LNCaP clone FGC (cell line): Measurements from ENCODE around the gene CCR4.
"Not testable (repeated sequence)": the region's sequence is repeated elsewhere in the genome, so short reads cannot be mapped to it uniquely, and the experiment has no call there.

ENCODE experiments used
- DNase-seq: peaks from one replicate; pipeline ENCODE4 v3.0.0-alpha.2; 2011; ENCODE audit warnings: low read depth
- H3K4me3 ChIP-seq: 2 replicates; pipeline ENCODE4 v1.5.1; 2011; ENCODE audit warnings: mild to moderate bottlenecking, low read depth, low read length, control low read depth
- TF ChIP-seq, protein P1 (sequence below): IDR thresholded peaks from 2 replicates; pipeline ENCODE4 v1.5.1; 2012; ENCODE audit warnings: mild to moderate bottlenecking; ENCODE audit not compliant: control insufficient read depth, insufficient read depth; ENCODE audit errors: extremely low read depth

Gene CCR4

DNA sequence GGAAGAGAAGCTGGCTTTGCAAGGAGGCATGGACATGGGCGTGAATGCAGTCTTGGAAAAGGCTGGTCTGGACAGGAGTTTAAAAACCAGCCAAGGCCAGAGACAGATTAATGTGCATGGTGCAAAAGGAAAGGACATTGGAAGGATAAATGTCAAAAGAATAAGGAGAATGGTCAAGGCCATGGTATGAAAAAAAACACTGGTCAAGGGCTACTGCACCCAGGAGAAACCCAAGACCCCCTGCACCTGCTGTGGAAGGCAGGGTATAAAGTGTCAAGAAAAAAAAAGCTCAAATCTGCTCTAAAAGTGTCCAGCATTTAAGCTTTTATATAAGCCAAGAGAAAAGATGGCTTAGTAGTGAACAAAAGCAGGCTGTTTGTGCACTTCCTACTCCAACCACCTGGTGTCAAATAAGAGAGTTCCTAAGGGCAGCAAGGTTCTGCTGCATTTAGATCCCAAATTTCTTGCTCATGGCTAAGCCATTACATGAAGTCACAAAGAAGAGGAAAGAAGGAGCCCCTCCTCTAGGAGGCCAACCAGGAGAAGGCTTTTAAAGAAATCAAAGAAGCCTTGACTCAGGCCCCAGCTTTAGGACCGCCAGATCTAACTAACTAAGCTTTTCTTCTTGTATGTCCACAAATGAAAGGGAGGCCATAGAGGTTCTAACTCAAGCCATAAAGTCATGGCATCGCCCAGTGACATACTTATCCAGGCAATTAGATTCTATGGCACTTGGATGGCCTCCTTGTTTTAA, 16.9 kb downstream of the CCR4 start:
- DNase-seq: no peak
- TF ChIP-seq, protein P1, sequence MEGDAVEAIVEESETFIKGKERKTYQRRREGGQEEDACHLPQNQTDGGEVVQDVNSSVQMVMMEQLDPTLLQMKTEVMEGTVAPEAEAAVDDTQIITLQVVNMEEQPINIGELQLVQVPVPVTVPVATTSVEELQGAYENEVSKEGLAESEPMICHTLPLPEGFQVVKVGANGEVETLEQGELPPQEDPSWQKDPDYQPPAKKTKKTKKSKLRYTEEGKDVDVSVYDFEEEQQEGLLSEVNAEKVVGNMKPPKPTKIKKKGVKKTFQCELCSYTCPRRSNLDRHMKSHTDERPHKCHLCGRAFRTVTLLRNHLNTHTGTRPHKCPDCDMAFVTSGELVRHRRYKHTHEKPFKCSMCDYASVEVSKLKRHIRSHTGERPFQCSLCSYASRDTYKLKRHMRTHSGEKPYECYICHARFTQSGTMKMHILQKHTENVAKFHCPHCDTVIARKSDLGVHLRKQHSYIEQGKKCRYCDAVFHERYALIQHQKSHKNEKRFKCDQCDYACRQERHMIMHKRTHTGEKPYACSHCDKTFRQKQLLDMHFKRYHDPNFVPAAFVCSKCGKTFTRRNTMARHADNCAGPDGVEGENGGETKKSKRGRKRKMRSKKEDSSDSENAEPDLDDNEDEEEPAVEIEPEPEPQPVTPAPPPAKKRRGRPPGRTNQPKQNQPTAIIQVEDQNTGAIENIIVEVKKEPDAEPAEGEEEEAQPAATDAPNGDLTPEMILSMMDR: no peak
- H3K4me3 ChIP-seq: no peak overlapping the region

DNA sequence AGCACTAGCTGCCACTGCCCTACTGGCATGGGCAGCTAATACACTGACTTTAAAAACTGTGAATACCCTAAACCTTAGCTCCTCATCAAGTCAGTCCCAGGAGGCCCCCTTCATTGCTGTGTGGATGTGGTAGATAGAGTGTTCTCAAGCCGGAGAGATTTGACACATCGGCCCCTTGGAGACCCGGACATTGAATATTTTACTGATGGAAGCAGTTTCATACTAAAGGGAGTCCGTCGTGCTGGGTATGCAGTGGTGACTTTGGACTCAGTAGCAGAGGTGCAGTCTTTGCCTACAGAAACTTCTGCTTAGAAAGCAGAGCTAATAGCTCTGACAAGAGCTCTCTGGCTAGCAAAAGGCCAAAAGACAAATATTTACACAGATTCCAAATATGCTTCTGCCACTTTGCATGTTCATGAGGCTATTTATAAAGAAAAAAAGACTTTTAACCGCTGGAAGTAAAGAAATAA, 17.5 kb downstream of the CCR4 start:
- no peak overlapping the region for H3K4me3 ChIP-seq
- no peak for DNase-seq
- TF ChIP-seq, protein P1: no peak

DNA sequence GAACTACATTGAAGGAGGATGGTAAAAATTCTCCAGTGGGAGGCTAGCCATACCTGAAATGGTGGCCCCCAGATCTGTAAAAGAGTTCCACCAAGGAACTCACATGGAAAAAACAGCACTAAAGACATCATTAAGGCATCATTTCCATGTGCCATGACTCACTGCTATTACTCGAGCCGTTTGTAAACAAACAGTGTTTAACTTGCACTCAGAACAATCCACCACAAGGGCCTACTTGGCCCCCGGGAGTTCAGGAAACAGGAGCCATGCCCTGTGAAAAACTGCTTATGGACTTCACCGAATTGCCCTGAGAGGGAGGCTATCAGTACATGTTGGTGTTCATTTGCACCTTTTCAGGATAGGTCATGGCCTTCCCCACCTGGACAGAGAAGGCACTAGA, 18.2 kb downstream of the CCR4 start:
- DNase-seq: no peak
- TF ChIP-seq, protein P1: no peak
- no peak overlapping the region for H3K4me3 ChIP-seq

DNA sequence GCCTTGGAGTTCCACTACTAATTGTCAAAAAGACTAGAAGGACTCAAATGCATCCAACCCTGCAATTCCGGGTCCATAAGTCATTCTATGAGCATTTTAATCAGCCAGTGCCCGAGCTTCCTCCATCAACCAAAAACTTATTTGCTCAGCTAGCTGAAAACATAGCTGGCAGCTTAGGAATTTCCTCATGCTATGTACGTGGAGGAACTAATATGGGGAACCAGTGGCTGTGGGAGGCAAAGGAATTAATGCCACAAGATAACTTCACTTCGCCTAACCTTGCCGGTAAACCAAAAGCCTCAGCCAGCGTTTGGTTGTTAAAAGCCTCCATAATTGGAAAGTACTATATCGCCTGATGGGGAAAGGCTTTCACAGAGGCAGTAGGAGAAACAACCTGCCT, 19.8 kb downstream of the CCR4 start:
- not testable (repeated sequence) for H3K4me3 ChIP-seq, DNase-seq

DNA sequence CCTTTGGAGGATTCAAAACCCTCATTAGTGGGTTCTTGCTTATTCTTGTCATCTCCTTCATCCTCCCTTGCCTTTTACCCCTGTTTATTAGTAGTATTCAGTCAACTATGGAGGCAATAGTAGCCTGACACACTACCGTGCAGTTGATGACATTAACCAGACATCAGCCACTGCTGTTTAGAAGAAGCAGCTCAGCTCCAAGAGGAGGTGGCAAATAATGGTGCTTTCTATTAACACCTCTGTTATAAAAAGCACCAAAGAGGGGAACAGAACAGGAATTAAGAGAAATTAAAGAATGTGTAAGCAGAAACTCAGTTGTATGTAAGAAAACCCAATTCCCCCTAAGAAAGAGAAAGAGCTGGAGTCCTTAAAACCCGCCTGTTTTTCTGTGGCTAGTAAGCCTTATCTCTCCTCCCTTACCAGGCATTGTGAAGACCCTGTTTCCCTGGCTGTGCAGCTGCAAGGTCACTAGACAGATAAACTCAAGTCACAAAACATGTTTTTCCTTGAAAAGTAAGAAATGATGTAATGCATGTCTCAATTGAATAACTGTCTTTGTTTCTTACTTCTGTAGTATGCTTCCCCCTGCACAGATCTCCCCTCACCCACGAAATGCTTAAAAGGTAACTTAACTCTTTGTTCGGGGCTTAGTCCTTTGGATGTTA, 21.2 kb downstream of the CCR4 start:
- no peak overlapping the region for H3K4me3 ChIP-seq
- TF ChIP-seq, protein P1: no peak
- DNase-seq: no peak

DNA sequence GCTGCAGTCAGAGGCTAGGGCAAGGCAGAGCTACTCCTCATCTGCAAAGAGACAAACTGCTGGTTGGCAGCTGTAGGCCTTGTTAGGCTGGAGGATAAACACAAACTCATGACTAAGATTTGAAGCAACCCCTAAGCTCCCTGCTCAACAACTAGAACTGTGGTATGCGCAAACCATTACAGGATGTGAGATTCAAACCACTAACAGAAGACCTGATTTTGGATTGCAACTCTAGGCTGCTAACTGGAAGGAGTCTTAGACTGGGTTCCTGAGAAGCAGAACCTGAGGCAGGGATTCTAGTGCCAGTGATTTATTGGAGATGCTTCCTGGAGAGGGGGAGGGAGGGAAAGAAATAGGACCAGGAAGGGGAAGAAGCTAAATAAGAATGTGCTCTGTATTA, 22.5 kb downstream of the CCR4 start:
- no peak overlapping the region for H3K4me3 ChIP-seq
- DNase-seq: no peak
- TF ChIP-seq, protein P1: no peak

DNA sequence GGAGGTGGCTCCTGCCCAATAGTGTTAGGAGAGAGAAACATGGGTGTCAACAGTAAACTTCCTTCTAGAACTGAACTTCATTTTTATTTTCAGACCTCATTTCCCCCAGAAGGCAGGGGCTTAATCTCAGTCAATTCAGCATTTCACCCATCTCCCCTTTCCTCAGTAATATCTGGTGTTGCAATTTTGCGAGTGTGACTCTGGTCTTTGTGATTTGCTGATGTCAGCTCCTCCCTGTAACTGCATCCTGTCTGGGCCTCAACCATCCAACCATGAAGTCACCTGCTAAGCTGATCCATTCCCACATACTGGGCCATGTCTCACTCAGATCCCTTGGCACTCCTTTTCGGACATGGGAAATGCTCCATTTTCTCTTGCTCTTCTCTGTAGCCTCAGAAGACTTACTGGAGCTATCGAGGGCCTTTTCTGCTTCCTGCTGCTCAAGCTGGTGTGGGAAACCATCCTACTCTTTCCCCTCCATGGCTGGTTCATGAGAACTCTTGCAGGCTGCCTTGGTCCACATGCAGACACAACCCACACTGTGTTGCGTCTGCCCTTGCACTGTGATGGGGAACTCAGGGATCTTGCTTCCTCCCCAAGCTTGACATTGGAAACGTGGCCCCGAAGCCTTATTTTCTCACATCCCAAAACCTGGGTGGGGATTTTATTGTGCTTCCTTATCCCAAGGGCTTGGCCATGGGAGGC, 24.6 kb downstream of the CCR4 start:
- TF ChIP-seq, protein P1: no peak
- no peak for DNase-seq
- no peak overlapping the region for H3K4me3 ChIP-seq
